Neutrophil (primary cell): ENCODE results near the gene SAT2.

Experiments
- H3K27ac ChIP-seq: fragments of 200-600 bp; sonication (generic); 2 replicates; pipeline ENCODE4 v1.5.1; 2016; ENCODE audit warnings: mild to moderate bottlenecking, moderate library complexity
- H3K27me3 ChIP-seq: fragments of 200-600 bp; sonication (generic); 2 replicates; pipeline ENCODE4 v1.6.0; 2016; ENCODE audit warnings: mild to moderate bottlenecking
- H3K36me3 ChIP-seq: fragments of 200-600 bp; sonication (generic); 2 replicates; pipeline ENCODE4 v1.5.1; 2017
- H3K4me1 ChIP-seq, 2 experiments: fragments of 200-600 bp in 1 of 2; sonication (generic) in 1 of 2; 1 replicate in 1 of 2; 2 replicates in 1 of 2; pipeline versions ENCODE4 v1.5.1 to v1.6.1; 2013 to 2016; ENCODE audit warnings: low read depth in 1 of 2, low read length in 1 of 2, mild to moderate bottlenecking in 1 of 2, moderate library complexity in 1 of 2; ENCODE audit not compliant: control insufficient read depth in 1 of 2, insufficient read depth in 1 of 2
- H3K4me3 ChIP-seq, 2 experiments: fragments of 200-600 bp in 1 of 2; sonication (generic) in 1 of 2; 1 replicate in 1 of 2; 2 replicates in 1 of 2; pipeline ENCODE4 v1.5.1; 2013 to 2016; ENCODE audit warnings: low read depth in 1 of 2, low read length in 1 of 2, mild to moderate bottlenecking in 1 of 2, moderate library complexity in 1 of 2
- H3K9me3 ChIP-seq: fragments of 200-600 bp; sonication (generic); 2 replicates; pipeline ENCODE4 v1.5.1; 2016
- TF ChIP-seq, protein P1 (sequence below): fragments of 200-600 bp; sonication (generic); IDR thresholded peaks from 2 replicates; pipeline ENCODE4 v1.5.1; 2016; ENCODE audit warnings: antibody characterized with exemption

SAT2 gene

DNA sequence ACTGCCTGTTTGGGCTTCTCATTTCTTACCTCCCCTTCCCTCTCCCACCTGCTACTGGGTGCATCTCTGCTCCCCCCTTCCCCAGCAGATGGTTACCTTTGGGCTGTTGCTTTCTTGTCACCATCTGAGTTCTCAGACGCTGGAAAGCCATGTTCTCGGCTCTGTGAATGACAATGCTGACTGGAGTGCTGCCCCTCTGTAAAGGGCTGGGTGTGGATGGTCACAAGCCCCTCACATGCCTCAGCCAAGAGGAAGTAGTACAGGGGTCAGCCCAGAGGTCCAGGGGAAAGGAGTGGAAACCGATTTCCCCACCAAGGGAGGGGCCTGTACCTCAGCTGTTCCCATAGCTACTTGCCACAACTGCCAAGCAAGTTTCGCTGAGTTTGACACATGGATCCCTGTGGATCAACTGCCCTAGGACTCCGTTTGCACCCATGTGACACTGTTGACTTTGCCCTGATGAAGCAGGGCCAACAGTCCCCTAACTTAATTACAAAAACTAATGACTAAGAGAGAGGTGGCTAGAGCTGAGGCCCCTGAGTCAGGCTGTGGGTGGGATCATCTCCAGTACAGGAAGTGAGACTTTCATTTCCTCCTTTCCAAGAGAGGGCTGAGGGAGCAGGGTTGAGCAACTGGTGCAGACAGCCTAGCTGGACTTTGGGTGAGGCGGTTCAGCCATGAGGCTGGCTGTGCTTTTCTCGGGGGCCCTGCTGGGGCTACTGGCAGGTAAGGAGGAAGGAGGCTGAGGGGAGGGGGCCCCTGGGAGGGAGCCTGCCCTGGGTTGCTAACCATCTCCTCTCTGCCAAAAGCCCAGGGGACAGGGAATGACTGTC, 48.4 kb downstream of the SAT2 start, which contains the start of gene CD68:
Gene CD68, plus strand, starts transcription at position 638 of the 833 bp plus-strand sequence. Its CDS starts 40 bp downstream, at position 678.
- no peaks in the 10 kb centered on the region for H3K27me3 ChIP-seq
- peaks cover 49% of the 10 kb centered on the region for H3K36me3 ChIP-seq
- peak within 1 kb of the TSS; percentile 34 to 54 for H3K4me3 ChIP-seq
- peak within 1 kb of the TSS; percentile 92 for H3K27ac ChIP-seq
- TF ChIP-seq, protein P1, sequence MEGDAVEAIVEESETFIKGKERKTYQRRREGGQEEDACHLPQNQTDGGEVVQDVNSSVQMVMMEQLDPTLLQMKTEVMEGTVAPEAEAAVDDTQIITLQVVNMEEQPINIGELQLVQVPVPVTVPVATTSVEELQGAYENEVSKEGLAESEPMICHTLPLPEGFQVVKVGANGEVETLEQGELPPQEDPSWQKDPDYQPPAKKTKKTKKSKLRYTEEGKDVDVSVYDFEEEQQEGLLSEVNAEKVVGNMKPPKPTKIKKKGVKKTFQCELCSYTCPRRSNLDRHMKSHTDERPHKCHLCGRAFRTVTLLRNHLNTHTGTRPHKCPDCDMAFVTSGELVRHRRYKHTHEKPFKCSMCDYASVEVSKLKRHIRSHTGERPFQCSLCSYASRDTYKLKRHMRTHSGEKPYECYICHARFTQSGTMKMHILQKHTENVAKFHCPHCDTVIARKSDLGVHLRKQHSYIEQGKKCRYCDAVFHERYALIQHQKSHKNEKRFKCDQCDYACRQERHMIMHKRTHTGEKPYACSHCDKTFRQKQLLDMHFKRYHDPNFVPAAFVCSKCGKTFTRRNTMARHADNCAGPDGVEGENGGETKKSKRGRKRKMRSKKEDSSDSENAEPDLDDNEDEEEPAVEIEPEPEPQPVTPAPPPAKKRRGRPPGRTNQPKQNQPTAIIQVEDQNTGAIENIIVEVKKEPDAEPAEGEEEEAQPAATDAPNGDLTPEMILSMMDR = no peak
- peaks cover 3% of the 10 kb centered on the region for H3K9me3 ChIP-seq
- H3K4me1 ChIP-seq = peaks cover 71 to 72% of the 10 kb centered on the region in 2 experiments

DNA sequence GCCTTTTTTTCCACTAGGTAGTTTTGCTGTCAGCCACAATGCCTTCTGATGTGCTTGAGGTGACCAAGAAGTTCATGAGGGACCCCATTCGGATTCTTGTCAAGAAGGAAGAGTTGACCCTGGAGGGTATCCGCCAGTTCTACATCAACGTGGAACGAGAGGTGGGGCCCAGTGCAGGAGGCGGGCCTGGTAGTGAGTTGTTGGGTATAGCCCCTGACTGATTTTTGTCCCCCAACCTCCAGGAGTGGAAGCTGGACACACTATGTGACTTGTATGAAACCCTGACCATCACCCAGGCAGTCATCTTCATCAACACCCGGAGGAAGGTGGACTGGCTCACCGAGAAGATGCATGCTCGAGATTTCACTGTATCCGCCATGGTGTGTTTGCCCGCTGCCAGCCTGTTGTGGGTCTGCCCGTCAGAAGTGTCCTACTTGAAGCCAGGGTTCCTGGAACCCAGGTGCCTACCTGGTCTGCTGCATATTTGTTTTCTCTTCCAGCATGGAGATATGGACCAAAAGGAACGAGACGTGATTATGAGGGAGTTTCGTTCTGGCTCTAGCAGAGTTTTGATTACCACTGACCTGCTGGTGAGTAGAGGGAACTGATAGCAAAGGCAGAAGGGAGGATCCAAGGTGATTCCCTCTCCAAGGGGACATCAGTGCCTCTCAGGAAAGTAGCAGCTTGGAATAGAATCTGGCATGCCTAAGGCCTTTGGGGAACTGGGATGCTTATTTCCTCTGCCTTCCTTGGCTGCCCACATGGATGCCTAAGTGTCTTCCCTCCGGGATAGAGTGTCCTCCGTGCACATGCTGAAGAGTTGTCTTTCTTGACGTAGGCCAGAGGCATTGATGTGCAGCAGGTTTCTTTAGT, 50.1 kb downstream of the SAT2 start:
- H3K4me3 ChIP-seq = no peak overlapping the region
- H3K27ac ChIP-seq = peak overlapping the region; percentile 92
- TF ChIP-seq, protein P1 = no peak
- peaks cover 50% of the 10 kb centered on the region for H3K36me3 ChIP-seq
- no peaks in the 10 kb centered on the region for H3K27me3 ChIP-seq
- peaks cover 65 to 67% of the 10 kb centered on the region in 2 experiments for H3K4me1 ChIP-seq
- peaks cover 3% of the 10 kb centered on the region for H3K9me3 ChIP-seq

DNA sequence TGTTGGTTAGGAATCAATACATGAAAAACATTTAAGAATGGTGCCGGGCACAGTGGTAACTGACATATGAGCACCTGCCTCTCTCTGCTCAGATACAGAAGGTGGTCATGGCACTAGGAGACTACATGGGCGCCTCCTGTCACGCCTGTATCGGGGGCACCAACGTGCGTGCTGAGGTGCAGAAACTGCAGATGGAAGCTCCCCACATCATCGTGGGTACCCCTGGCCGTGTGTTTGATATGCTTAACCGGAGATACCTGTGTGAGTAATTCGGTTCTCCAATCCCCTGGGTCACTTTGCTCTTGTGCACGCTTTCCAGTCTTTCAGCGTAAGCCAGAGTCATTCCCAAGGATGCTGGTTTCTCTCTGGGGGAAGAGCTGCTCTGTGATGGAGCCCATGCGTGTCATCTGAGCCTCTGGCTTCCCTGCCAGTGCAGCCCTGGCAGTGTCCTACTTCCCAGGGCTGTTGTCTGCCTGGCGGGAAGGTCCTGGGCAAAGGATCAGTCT, 51.1 kb downstream of the SAT2 start:
- Histone ChIP-seq H3K27me3 (no peaks in the 10 kb centered on the region), H3K4me1 (peaks cover 60 to 62% of the 10 kb centered on the region in 2 experiments), H3K27ac (peak overlapping the region; percentile 92), H3K9me3 (peaks cover 3% of the 10 kb centered on the region), H3K36me3 (peaks cover 50% of the 10 kb centered on the region), H3K4me3 (no peak overlapping the region)
- TF ChIP-seq, protein P1 = no peak
